ENCODE data around the gene ST6GALNAC6.

- TF ChIP-seq EZH2 (IDR thresholded peaks at IDR 0.05; ENCODE audit: borderline replicate concordance) (no peak), CTCF (IDR thresholded peaks at IDR 0.05; ENCODE audit: poor library complexity) (no peak), EZH2phosphoT487 (IDR thresholded peaks at IDR 0.05; ENCODE audit: low read depth, severe bottlenecking, unreplicated experiment) (no peak)
These were observed 4.4 kb upstream of the ST6GALNAC6 start for GRCh38 chr9:127903557-127904475.
